HepG2 (cell line): ENCODE measurements around the gene NSMCE1. TPM values are rescaled to one million over a fixed set of nuclear protein-coding genes. Genes with fewer than 3 reads are reported as not detected.
A peak's percentile ranks its signal among the peaks of the same experiment; 100 is the strongest.

Source experiments
- ERF ChIP-seq: IDR thresholded peaks from 2 replicates; pipeline ENCODE4 v1.6.1; 2018; ENCODE audit warnings: missing biosample characterization, missing genetic modification reagents
- HDAC6 ChIP-seq: fragments of 200-600 bp; sonication (generic); IDR thresholded peaks from 2 replicates; pipeline ENCODE4 v1.7.0; 2017; ENCODE audit warnings: mild to moderate bottlenecking, antibody characterized with exemption, low read length, low read depth
- KLF16 ChIP-seq, 2 experiments: sonication (generic) in 1 of 2; formaldehyde crosslinking in 1 of 2; IDR thresholded peaks; 2 replicates each; pipeline versions ENCODE4 v1.6.1 to v1.8.0; 2016 to 2023; ENCODE audit warnings: missing genetic modification reagents in 2 of 2, missing compliant biosample characterization in 1 of 2
- NKX3-1 ChIP-seq: sonication (generic); formaldehyde crosslinking; IDR thresholded peaks from 2 replicates; pipeline ENCODE4 v1.5.0; 2020; ENCODE audit warnings: missing genetic modification reagents
- SKI ChIP-seq: fragments of 450-650 bp; IDR thresholded peaks from one replicate; pipeline ENCODE4 v1.6.1; 2018; ENCODE audit warnings: mild to moderate bottlenecking; ENCODE audit not compliant: partially characterized antibody
- SRF ChIP-seq: IDR thresholded peaks from 2 replicates; pipeline ENCODE4 v1.6.1; 2011; ENCODE audit warnings: mild to moderate bottlenecking, low read depth, low read length, moderate library complexity
- TOE1 ChIP-seq: sonication (generic); formaldehyde crosslinking; IDR thresholded peaks from 2 replicates; pipeline ENCODE4 v1.4.0; 2020; ENCODE audit warnings: mild to moderate bottlenecking, missing genetic modification reagents
- ZBED4 ChIP-seq: sonication (generic); formaldehyde crosslinking; IDR thresholded peaks from 2 replicates; pipeline ENCODE4 v1.4.0; 2020; ENCODE audit warnings: missing genetic modification reagents, borderline replicate concordance
- ZBTB37 ChIP-seq: sonication (generic); formaldehyde crosslinking; IDR thresholded peaks from 2 replicates; pipeline ENCODE4 v1.4.0; 2020; ENCODE audit warnings: mild to moderate bottlenecking, missing genetic modification reagents
- ZFY ChIP-seq: sonication (generic); formaldehyde crosslinking; IDR thresholded peaks from 2 replicates; pipeline ENCODE4 v1.4.0; 2020; ENCODE audit warnings: missing genetic modification reagents
- ZNF224 ChIP-seq: sonication (generic); formaldehyde crosslinking; IDR thresholded peaks from 2 replicates; pipeline ENCODE4 v1.5.0; 2020; ENCODE audit warnings: mild to moderate bottlenecking, missing genetic modification reagents
- ZNF256 ChIP-seq: sonication (generic); formaldehyde crosslinking; conservative IDR thresholded peaks from 2 replicates; pipeline ENCODE4 v1.4.0; 2020; ENCODE audit warnings: missing genetic modification reagents
- ZNF275 ChIP-seq: sonication (generic); formaldehyde crosslinking; IDR thresholded peaks from 2 replicates; pipeline ENCODE4 v1.8.0; 2022; ENCODE audit warnings: missing genetic modification reagents, mild to moderate bottlenecking, inconsistent platforms, borderline replicate concordance
- ZNF343 ChIP-seq: sonication (generic); formaldehyde crosslinking; IDR thresholded peaks from 2 replicates; pipeline ENCODE4 v1.4.0; 2020; ENCODE audit warnings: mild to moderate bottlenecking, missing genetic modification reagents
- ZNF354B ChIP-seq: sonication (generic); formaldehyde crosslinking; IDR thresholded peaks from 2 replicates; pipeline ENCODE4 v1.8.0; 2022; ENCODE audit warnings: mild to moderate bottlenecking, missing genetic modification reagents
- ZNF567 ChIP-seq: sonication (generic); formaldehyde crosslinking; IDR thresholded peaks from 2 replicates; pipeline ENCODE4 v1.8.1; 2023; ENCODE audit warnings: mild to moderate bottlenecking, missing genetic modification reagents, borderline replicate concordance
- ZNF652 ChIP-seq: IDR thresholded peaks from 2 replicates; pipeline ENCODE4 v1.6.1; 2016; ENCODE audit warnings: low read depth, borderline replicate concordance
- ZNF75D ChIP-seq: sonication (generic); formaldehyde crosslinking; IDR thresholded peaks from 2 replicates; pipeline ENCODE4 v1.8.1; 2023; ENCODE audit warnings: missing genetic modification reagents, mild to moderate bottlenecking, borderline replicate concordance
- ZNF800 ChIP-seq: sonication (generic); formaldehyde crosslinking; IDR thresholded peaks from 2 replicates; pipeline ENCODE4 v1.4.0; 2020; ENCODE audit warnings: missing genetic modification reagents
- ZSCAN20 ChIP-seq: sonication (generic); formaldehyde crosslinking; IDR thresholded peaks from 2 replicates; pipeline ENCODE4 v1.4.0; 2020; ENCODE audit warnings: missing genetic modification reagents, mild to moderate bottlenecking, borderline replicate concordance
- polyA plus RNA-seq, 8 experiments: library from polyadenylated mRNA; depleted of rRNA in 3 of 8; stranded (reverse) in 7 of 8; unstranded in 1 of 8; fragments of >200 nt; fragmentation: Illumina TruSeq in 4 of 8; extraction: Trizol in 4 of 8; gene quantifications; 2 replicates each; pipeline versions ENCODE4 v1.2.1 to v1.2.3, GENCODE V29; 2011 to 2016; ENCODE audit warnings: low read depth in 4 of 8, missing spikeins in 1 of 8, mixed read lengths in 1 of 8; ENCODE audit not compliant: insufficient read depth in 1 of 8
- total RNA-seq, 5 experiments: library from RNA; depleted of rRNA; stranded (reverse); fragments of >200 nt; fragmentation: Illumina TruSeq; extraction: Trizol; gene quantifications; 2 replicates each; pipeline ENCODE4 v1.2.3, GENCODE V29; 2016; ENCODE audit warnings: low read depth in 1 of 5

The NSMCE1 gene
- total and polyA plus RNA-seq, 2 of the 13 experiments (the other 11 are each of a cell fraction or from before 2014, with no cell fraction given) = 42.7 to 52.9 TPM

DNA sequence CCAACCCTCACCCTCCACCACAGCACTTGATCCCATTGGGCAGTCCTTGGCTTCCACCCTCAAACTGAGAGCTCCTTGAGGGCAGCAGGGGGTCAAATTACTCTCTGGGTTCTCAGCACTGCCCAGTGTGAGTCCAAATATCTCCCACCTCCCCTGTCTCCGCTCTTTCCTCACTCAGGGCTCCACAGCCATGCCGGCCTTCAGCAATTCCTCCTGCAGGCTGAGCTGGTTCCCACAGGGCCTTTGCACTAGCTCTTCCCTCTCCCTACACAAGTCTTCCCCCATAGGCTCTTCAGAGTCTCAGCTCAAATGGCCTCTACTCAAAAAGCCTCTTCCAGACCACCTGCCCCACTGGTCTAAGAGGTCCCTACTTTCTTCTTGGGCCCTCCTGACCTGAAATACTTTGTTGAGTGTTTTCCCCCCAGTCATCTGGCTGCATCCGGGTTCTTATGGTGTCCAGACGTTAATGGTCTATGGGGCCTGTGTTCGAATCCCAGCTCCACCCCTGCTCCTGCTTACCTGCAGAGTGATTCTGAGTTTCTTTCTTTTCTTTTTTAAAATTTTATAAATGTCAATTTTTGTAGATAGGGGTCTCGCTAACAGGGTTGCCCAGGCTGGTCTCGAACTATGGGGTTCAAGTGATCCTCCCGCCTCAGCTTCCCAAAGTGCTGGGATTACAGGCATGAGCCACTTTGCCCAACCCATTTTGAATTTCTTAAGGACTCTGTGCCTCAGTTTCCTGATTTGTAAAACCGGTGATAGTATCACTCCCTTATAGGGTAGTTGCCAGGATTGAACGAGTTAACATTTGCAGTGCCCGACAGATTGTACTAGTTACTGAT lies 44.2 kb upstream of the NSMCE1 start (continued):
- no peak for TF ChIP-seq ZNF75D (CRISPR knock-in tag)
- peak; percentile 86; the same call in 1 of the 2 replicates for TF ChIP-seq ZNF224 (CRISPR knock-in tag)
- TF ChIP-seq ZBED4 (CRISPR knock-in tag) = no peak
- 0 out of 2 replicates have a peak, but pooled peaks have one; percentile 68 for TF ChIP-seq ZNF256 (CRISPR knock-in tag)
- TF ChIP-seq ZNF354B (CRISPR knock-in tag) = no peak
- TF ChIP-seq ZSCAN20 = no peak
- TF ChIP-seq ERF = no peak
- TF ChIP-seq KLF16 (CRISPR knock-in tag; IDR thresholded peaks at IDR 0.05) = no peak
- 0 out of 2 replicates have a peak, but pooled peaks have one; percentile 3 for TF ChIP-seq ZNF275
- TF ChIP-seq ZNF652 (CRISPR knock-in tag) = peak; percentile 99
- TF ChIP-seq ZNF567 (CRISPR knock-in tag) = 0 out of 2 replicates have a peak, but pooled peaks have one; percentile 49
- TF ChIP-seq NKX3-1 (CRISPR knock-in tag) = no peak
- TF ChIP-seq ZNF800 (CRISPR knock-in tag) = peak; percentile 14; the same call in 1 of the 2 replicates
- no peak for TF ChIP-seq HDAC6
- no peak for TF ChIP-seq SKI
- no peak for TF ChIP-seq ZBTB37
- 0 out of 2 replicates have a peak, but pooled peaks have one; percentile 33 for TF ChIP-seq TOE1
- TF ChIP-seq ZNF343 (CRISPR knock-in tag) = no peak
- TF ChIP-seq ZFY = no peak
- TF ChIP-seq SRF = peak; percentile 97
